ENCODE measurements around the gene SDK1.

Gene SDK1

DNA sequence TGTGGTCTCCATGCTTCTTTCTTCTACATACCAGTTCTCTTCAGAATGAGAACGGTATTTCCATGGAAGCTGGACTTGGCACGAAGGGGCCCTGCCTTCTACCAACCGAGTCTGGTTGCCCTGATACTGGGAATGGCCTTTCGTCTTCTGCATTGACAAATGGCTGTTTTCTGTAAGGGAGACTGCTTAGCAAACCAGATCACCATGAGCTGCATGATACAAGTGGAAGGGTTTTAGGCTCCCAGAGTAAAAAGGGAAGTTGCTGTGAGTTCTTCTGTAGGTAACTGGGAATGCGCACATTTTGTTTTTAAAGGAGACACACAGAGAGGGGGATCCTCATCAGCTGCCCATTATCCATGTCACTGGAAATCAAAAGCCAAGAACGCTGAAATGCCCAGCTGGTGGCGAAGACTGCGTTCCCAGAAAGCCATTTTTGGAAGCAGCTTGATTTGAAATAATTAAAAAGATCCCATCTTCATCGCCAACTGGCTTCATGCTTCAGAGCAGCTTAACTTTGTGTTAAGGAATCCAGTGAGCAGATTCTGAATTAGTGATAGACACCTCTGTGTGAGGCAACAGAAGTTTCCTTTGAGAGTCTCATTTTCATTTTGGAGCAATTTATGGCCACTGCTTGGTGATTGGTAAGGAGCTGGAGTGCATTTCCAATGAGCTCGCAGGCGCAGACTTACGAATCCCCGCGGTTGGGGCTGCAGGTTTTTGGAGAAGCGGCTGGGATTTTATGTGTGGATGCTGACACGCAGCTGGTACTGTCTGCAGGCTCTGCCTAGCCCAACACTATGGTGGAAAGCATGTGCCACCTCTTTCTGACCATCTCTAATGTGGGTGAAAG is 708.4 kb downstream of the SDK1 start:
- TF ChIP-seq, protein P1, sequence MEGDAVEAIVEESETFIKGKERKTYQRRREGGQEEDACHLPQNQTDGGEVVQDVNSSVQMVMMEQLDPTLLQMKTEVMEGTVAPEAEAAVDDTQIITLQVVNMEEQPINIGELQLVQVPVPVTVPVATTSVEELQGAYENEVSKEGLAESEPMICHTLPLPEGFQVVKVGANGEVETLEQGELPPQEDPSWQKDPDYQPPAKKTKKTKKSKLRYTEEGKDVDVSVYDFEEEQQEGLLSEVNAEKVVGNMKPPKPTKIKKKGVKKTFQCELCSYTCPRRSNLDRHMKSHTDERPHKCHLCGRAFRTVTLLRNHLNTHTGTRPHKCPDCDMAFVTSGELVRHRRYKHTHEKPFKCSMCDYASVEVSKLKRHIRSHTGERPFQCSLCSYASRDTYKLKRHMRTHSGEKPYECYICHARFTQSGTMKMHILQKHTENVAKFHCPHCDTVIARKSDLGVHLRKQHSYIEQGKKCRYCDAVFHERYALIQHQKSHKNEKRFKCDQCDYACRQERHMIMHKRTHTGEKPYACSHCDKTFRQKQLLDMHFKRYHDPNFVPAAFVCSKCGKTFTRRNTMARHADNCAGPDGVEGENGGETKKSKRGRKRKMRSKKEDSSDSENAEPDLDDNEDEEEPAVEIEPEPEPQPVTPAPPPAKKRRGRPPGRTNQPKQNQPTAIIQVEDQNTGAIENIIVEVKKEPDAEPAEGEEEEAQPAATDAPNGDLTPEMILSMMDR (IDR thresholded peaks at IDR 0.05; ENCODE audit: low read depth, low read length) = no peak
- DNase-seq (ENCODE audit: low read depth, low spot score) = no peak
- no peak overlapping the region for H3K4me3 ChIP-seq (ENCODE audit: low read depth, low read length)
- in situ Hi-C loops (cut with HindIII; ENCODE audit: low sequenced_read_pairs) = no loop called here

DNA sequence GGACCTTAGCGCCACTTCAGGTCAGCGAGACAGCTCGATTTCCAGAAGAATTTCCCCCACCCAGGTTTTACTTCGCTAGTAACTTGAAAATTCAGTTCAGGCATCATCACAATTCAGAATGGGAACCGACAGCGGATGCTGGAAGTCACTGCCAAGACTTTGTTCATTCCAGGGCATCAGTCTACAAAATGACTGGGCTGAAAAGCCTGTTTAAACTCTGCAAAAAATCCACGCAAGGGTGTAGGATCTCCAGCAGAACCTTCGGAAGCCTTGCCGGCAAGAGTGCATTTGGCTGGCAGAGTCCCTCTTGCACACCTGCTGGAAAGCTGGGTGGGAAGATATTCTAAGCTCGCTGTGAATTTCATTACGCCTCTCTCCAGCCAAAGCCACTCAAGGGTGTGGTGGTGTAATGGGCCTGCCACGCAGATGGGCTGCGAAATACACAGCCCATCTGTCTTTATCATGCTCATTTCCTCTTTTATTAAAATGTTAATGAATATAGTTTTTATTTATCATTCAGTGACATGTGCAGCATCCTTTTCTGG is 709.1 kb downstream of the SDK1 start:
- in situ Hi-C loops (cut with HindIII; ENCODE audit: low sequenced_read_pairs) = no loop called here
- no peak for DNase-seq (ENCODE audit: low read depth, low spot score)
- H3K4me3 ChIP-seq (ENCODE audit: low read depth, low read length) = no peak overlapping the region
- TF ChIP-seq, protein P1 (IDR thresholded peaks at IDR 0.05; ENCODE audit: low read depth, low read length) = no peak

DNA sequence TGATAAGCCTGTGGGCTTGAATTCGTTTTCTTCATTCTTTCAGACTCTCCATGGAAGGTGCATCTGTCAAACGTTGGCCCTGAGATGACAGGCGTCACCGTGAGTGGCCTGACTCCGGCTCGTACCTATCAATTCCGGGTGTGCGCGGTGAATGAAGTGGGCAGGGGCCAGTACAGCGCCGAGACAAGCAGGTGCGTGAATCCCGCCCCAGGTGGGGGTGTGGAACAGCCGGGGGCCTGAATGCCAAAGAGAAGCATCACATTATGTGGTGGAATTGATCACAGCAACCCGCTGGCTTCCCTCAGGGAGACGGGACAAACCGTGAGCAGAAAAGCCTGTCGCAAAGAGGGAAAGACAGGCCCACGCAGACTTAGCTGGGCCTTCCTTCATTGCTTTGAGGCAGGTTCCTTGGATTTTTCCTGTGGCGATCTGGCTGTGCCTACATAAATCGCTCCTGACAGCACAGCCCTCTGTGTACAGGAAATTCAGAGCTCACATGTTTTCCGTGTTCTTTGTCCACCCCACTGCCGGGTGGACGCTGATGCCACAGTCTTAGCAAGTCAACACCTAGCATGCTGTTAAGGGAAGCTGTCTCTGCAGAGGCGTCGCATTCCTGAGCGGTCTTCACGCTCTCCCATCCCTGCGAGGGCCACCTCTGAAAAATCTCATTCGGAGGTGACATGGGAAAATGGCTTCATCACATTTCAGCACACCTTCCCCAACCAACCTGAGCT is 710.0 kb downstream of the SDK1 start:
- TF ChIP-seq, protein P1 (IDR thresholded peaks at IDR 0.05; ENCODE audit: low read depth, low read length) = no peak
- in situ Hi-C loops (cut with HindIII; ENCODE audit: low sequenced_read_pairs) = no loop called here
- no peak for DNase-seq (ENCODE audit: low read depth, low spot score)
- H3K4me3 ChIP-seq (ENCODE audit: low read depth, low read length) = no peak overlapping the region

DNA sequence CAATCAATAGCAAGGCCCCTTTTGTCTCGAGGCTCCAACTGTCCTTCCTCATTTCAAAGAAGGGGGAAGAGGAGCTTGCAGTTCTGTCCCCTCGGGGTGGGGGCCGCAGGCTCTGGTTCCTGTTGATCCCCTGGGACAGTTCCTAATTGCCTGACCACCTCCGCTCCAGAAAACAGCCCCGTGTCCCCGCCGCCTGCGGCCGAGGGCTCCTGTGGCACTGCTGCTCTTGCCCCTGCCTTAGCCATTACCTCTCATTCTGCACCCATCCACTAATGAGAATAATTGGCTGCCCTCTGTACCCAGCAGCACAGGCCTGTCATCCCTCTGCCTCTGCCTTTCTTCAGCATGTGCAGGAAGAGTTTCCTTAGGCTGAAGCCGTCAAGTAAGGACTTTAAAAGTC is 712.7 kb downstream of the SDK1 start:
- no peak for DNase-seq (ENCODE audit: low read depth, low spot score)
- TF ChIP-seq, protein P1 (IDR thresholded peaks at IDR 0.05; ENCODE audit: low read depth, low read length) = no peak
- no peak overlapping the region for H3K4me3 ChIP-seq (ENCODE audit: low read depth, low read length)
- in situ Hi-C loops (cut with HindIII; ENCODE audit: low sequenced_read_pairs) = no loop called here

DNA sequence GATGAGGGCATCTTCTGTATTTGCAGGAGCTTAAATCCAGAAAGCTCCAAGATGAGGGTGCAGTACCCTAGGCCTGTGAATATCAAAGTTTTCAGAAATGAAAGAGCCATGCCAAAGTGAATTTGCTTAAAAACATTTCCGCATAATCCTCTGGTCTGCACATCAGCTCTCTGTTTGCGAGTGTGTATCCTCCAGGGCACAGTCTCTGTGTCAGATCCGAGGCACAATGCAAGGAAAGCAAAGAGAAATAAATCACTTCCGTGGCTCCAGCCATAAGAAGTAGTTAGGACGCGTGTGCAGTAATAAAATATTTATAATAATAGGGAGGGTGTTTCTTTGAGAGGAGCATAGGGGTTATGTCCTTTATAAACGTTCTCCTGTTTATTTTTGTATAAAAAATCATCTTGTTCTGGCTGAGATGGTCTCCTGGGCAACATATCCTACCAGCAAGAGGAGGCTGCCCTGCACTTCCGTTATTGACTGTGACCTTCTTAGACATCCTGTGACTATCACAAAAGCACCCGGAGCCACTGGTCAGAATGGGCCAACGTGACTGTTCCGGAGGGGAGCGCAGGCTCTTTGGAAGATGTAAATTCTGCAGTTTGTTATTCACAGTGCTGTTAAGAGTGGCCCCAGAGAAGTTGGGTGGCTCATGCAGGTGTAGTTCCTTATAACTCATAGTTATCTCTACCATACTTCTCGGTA is 713.4 kb downstream of the SDK1 start:
- H3K4me3 ChIP-seq (ENCODE audit: low read depth, low read length) = no peak overlapping the region
- TF ChIP-seq, protein P1 (IDR thresholded peaks at IDR 0.05; ENCODE audit: low read depth, low read length) = no peak
- no peak for DNase-seq (ENCODE audit: low read depth, low spot score)
- in situ Hi-C loops (cut with HindIII; ENCODE audit: low sequenced_read_pairs) = no loop called here

DNA sequence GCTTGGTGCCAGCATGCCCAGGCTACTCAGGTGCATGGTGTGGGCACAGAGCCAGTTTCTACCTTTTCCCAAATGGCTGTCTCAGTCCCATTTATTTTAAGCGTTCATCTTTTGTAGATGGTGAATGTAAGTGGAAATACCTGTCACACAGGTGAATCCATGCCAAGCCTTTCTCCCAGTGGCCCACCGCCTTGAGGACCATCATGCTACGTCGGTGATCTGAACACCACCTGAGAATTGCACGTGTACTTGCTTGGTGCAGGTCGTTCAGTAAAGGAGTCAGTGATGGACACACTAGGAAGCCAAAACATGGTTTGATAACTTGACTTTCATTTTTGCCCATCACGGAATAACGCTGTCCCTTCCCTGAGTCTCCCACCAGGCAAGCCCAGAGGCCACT is 714.3 kb downstream of the SDK1 start:
- H3K4me3 ChIP-seq (ENCODE audit: low read depth, low read length) = no peak overlapping the region
- DNase-seq (ENCODE audit: low read depth, low spot score) = no peak
- TF ChIP-seq, protein P1 (IDR thresholded peaks at IDR 0.05; ENCODE audit: low read depth, low read length) = no peak
- in situ Hi-C loops (cut with HindIII; ENCODE audit: low sequenced_read_pairs) = no loop called here

All from astrocyte of the spinal cord (primary cell).